Spleen (tissue), 11 donors: ENCODE measurements around the gene PPM1M. TPM values are rescaled to one million over a fixed set of nuclear protein-coding genes. Genes with fewer than 3 reads are reported as not detected.

ENCODE experiments used
- DNase-seq: peaks from one replicate; pipeline ENCODE4 v3.0.0-alpha.2; 2020
- H3K27ac ChIP-seq, 8 donors: fragments of 200-600 bp; sonication (generic) in 7 of 8; 1 replicate in 4 of 8; 2 replicates in 4 of 8; pipeline versions ENCODE4 v1.5.0 to v1.8.0; 2016 to 2021; ENCODE audit warnings: inconsistent platforms in 4 of 8, mild to moderate bottlenecking in 4 of 8, moderate library complexity in 1 of 8
- H3K27me3 ChIP-seq, 7 donors: fragments of 200-600 bp; sonication (generic) in 6 of 7; replicated peaks in 1 of 7; 1 replicate in 4 of 7; 2 replicates in 3 of 7; pipeline versions ENCODE4 v1.5.0 to v1.8.0; 2016 to 2021; ENCODE audit warnings: inconsistent platforms in 3 of 7, mild to moderate bottlenecking in 1 of 7
- H3K36me3 ChIP-seq, 6 donors: fragments of 200-600 bp; sonication (generic) in 5 of 6; 1 replicate in 4 of 6; 2 replicates in 2 of 6; pipeline versions ENCODE4 v1.5.0 to v1.8.0; 2016 to 2021; ENCODE audit warnings: inconsistent platforms in 2 of 6
- H3K4me1 ChIP-seq, 6 donors: fragments of 200-600 bp; sonication (generic) in 5 of 6; 1 replicate in 3 of 6; 2 replicates in 3 of 6; pipeline versions ENCODE4 v1.5.0 to v1.8.0; 2016 to 2021; ENCODE audit warnings: inconsistent platforms in 3 of 6
- H3K4me3 ChIP-seq, 8 donors: fragments of 200-600 bp; sonication (generic) in 7 of 8; 1 replicate in 4 of 8; 2 replicates in 4 of 8; pipeline versions ENCODE4 v1.5.0 to v1.8.0; 2016 to 2021; ENCODE audit warnings: inconsistent platforms in 4 of 8, mild to moderate bottlenecking in 4 of 8, moderate library complexity in 2 of 8
- H3K9me3 ChIP-seq, 8 donors: fragments of 200-600 bp; sonication (generic) in 7 of 8; 1 replicate in 4 of 8; 2 replicates in 4 of 8; pipeline versions ENCODE4 v1.5.0 to v1.8.0; 2016 to 2021; ENCODE audit warnings: inconsistent platforms in 4 of 8
- POLR2A ChIP-seq, 3 donors: fragments of 450-650 bp; IDR thresholded peaks; one replicate each; pipeline ENCODE4 v1.5.1; 2017; ENCODE audit warnings: antibody characterized with exemption in 3 of 3, mild to moderate bottlenecking in 1 of 3
- POLR2AphosphoS5 ChIP-seq, 3 donors: sonication (generic); formaldehyde crosslinking; IDR thresholded peaks; one replicate each; pipeline ENCODE4 v1.5.1; 2017; ENCODE audit warnings: antibody characterized with exemption in 3 of 3
- WGBS, 5 donors: extraction: QIAGEN DNeasy Blood & Tissue Kit in 3 of 5; methylation state at CpG; one replicate each; pipeline versions ENCODE4 v1.1.5 to v1.1.7; 2013 to 2018; 5-methylcytosine and 5-hydroxymethylcytosine counted together
- intact Hi-C: fragments of 100-400 bp; cut with DNase I; formaldehyde crosslinking; loops from one replicate; pipeline ENCODE4 v1.15.0; 2023; ENCODE audit warnings: low total_unique reads
- microRNA-seq, 3 donors: library from miRNA; unstranded; fragments of <30 nt; microRNA quantifications; one replicate each; pipeline versions ENCODE4 to v1.1.0, GENCODE V29; 2019 to 2020
- polyA plus RNA-seq, 3 donors: library from polyadenylated mRNA; stranded (reverse); fragments of 200-250 nt; gene quantifications; one replicate each; pipeline ENCODE4 v1.2.1, GENCODE V29; 2013
- small RNA-seq, 4 donors: library from RNA; depleted of rRNA; stranded (forward); fragments of <200 nt; gene quantifications; one replicate each; pipeline ENCODE3, GENCODE V24; 2016
- total RNA-seq, 7 donors: library from RNA; depleted of rRNA in 3 of 7; stranded (reverse); fragments of >200 nt in 3 of 7; fragmentation: NEBNext Ultra II Directional in 4 of 7; extraction: Animal tissue kit (Norgen Biotek cat#: 25700) in 4 of 7; gene quantifications; one replicate each; pipeline versions ENCODE4 v1.1.0 to v1.2.1, GENCODE V29; 2016 to 2021
- TF ChIP-seq, protein P1 (sequence below), 11 experiments: fragments of 200-600 bp in 7 of 11; fragments of 450-650 bp in 4 of 11; sonication (generic) in 4 of 11; IDR thresholded peaks in 8 of 11; conservative IDR thresholded peaks in 3 of 11; 1 replicate in 7 of 11; 2 replicates in 4 of 11; pipeline versions ENCODE4 v1.4.0 to v1.8.0; 2016 to 2021; ENCODE audit warnings: antibody characterized with exemption in 11 of 11, inconsistent platforms in 4 of 11, mild to moderate bottlenecking in 1 of 11
- donor health status: healthy with polysubstance abuse.
- donor health status: DM: no; HTN: no; CAD: no; lungs with moderate emphysema.
- donor health status: DM: no; HTN: no; CAD: no.
- donor health status: Bipolar disorder and iron deficiency.
- donor health status: healthy.
- donor health status: DM: no; HTN: no; CAD: no.
- donor health status: DM: yes; HTN: yes; CAD: no.

The PPM1M gene
- total and polyA plus RNA-seq, 10 donors = 26.3 to 77.8 (median 49.7) TPM

DNA sequence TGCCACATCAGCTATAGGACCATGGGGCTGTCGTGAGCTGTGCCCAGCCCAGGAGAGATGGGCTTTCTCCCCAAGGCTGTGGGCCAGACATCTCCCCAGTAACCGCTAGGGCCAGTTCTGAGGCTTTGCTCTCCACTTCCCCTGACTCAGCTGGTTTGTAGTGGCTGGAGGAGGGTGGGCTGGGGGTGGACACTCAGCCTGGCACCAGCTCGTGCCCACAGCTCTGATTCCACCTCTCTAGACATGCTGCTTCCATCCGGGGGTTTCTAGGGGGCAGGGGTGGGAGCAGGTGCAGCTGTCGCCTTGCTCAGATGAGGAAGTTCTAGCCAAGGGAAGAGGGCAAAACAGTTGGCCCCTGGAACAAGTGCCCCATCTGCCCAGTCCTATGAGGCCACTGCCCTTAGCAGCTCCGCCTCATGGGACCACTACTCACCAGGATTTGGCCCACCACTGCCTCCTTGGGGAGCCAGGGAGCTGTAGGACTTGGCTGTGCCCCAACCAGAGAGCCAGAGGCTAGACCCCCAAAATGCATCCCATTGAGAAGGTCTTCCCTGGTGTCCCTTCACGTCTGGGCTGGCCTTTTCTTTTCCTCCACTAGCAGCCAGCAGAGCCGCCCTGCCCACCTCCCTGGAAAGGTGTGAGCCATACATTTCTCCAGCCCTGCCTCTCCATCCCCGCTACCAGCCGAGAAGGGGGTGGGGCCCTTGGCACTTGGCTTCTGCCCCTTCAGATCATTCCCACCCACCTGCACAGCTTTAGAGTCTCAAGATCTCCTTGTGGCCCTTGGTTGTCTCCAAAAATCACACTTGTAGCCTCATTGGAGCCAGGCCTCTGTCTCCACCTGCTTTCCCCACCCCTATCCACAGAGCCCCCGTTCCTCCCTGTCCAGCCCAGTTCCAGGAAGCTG, 51.9 kb downstream of the PPM1M start:
- H3K9me3 ChIP-seq = no peaks in the 10 kb centered on the region
- H3K4me1 ChIP-seq = peaks cover 0 to 41% (median 11%) of the 10 kb centered on the region in 6 donors
- H3K4me3 ChIP-seq = no peak overlapping the region
- DNase-seq = no peak
- H3K27me3 ChIP-seq = no peaks in the 10 kb centered on the region
- peaks cover 0 to 54% (median 25%) of the 10 kb centered on the region in 6 donors for H3K36me3 ChIP-seq
- H3K27ac ChIP-seq = no peak overlapping the region
- intact Hi-C loops = no loop called here
- TF ChIP-seq, protein P1, sequence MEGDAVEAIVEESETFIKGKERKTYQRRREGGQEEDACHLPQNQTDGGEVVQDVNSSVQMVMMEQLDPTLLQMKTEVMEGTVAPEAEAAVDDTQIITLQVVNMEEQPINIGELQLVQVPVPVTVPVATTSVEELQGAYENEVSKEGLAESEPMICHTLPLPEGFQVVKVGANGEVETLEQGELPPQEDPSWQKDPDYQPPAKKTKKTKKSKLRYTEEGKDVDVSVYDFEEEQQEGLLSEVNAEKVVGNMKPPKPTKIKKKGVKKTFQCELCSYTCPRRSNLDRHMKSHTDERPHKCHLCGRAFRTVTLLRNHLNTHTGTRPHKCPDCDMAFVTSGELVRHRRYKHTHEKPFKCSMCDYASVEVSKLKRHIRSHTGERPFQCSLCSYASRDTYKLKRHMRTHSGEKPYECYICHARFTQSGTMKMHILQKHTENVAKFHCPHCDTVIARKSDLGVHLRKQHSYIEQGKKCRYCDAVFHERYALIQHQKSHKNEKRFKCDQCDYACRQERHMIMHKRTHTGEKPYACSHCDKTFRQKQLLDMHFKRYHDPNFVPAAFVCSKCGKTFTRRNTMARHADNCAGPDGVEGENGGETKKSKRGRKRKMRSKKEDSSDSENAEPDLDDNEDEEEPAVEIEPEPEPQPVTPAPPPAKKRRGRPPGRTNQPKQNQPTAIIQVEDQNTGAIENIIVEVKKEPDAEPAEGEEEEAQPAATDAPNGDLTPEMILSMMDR (IDR thresholded peaks at IDR 0.05 in 8 of 11, conservative IDR thresholded peaks at IDR 0.05 in 3 of 11) = no peak
- TF ChIP-seq POLR2AphosphoS5 (IDR thresholded peaks at IDR 0.05) (no peak), POLR2A (IDR thresholded peaks at IDR 0.05) (no peak)
- WGBS, 5 donors = 63 to 79% (median 72%) methylated on average over 9 to 11 of the region's 11 CpGs

DNA sequence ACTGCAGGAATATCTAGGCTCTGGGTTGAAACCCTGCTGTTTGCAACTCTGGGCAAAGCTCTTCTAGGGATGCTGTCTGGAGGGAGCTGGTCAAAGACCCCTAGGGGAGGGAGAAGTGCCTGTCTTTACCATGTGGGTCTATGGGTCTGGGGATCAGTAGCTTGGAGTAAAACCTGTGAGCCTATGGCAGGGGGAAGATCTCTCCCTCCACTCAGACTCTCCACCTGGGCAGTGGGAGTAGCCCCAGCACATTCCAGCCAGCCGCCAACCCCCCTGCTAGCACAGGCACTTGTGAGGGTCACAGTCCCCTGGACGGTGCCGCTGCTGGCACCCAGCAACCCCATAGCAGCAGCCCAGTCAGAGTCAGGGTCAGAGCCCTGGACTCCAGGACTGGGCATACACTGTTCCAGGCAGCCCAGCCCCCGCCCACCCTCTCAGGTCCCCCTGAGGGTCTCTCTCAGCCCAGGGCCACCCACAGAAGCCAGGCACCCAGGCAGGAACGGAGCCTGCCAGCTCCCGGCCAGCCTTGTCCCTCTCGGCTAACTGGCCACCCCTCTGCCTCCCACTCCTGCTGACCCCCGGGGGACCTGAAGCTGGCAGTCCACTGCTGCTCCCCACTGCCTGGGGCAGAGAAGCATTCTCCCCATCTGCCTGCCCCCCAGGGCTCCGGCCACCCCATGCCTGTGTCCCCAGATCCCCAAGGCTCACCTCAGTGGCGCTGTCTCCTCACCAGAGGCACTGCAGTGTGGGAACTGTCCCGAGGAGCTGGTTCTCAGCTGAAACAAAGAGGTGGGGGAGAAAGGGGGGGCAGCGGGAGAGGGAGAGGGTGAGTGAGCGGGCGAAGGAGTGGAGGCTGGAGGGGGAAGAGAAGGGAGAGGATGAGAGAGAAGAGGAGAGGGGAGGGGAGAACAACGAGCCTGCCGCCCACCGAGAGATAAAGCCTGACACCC, 52.9 kb downstream of the PPM1M start:
- DNase-seq = no peak
- intact Hi-C loops = no loop called here
- Histone ChIP-seq H3K9me3 (no peaks in the 10 kb centered on the region), H3K4me3 (no peak overlapping the region), H3K27me3 (no peaks in the 10 kb centered on the region), H3K4me1 (peaks cover 0 to 41% (median 11%) of the 10 kb centered on the region in 6 donors), H3K36me3 (peaks cover 0 to 45% (median 16%) of the 10 kb centered on the region in 6 donors), H3K27ac (no peak overlapping the region)
- TF ChIP-seq, protein P1 (IDR thresholded peaks at IDR 0.05 in 8 of 11, conservative IDR thresholded peaks at IDR 0.05 in 3 of 11) = no peak
- TF ChIP-seq POLR2AphosphoS5 (IDR thresholded peaks at IDR 0.05) (peak in 1 of 3 donors; percentile 23), POLR2A (IDR thresholded peaks at IDR 0.05) (no peak)
- 43 to 62% (median 50%) methylated on average over 11 to 17 of the region's 17 CpGs for WGBS, 5 donors

- H3K27me3 ChIP-seq = no peaks in the 10 kb centered on the region
- TF ChIP-seq POLR2AphosphoS5 (IDR thresholded peaks at IDR 0.05) (no peak), POLR2A (IDR thresholded peaks at IDR 0.05) (no peak)
- TF ChIP-seq, protein P1 (IDR thresholded peaks at IDR 0.05 in 8 of 11, conservative IDR thresholded peaks at IDR 0.05 in 3 of 11) = no peak
- H3K4me3 ChIP-seq = no peak overlapping the region
- intact Hi-C loops = no loop called here
- no peaks in the 10 kb centered on the region for H3K9me3 ChIP-seq
- 44 to 56% (median 51%) methylated on average over 10 of the region's 10 CpGs for WGBS, 5 donors
- no peak overlapping the region for H3K27ac ChIP-seq
- peaks cover 0 to 41% (median 11%) of the 10 kb centered on the region in 6 donors for H3K4me1 ChIP-seq
- peaks cover 0 to 38% (median 10%) of the 10 kb centered on the region in 6 donors for H3K36me3 ChIP-seq
- no peak for DNase-seq
These were observed 53.8 kb downstream of the PPM1M start for GRCh38 chr3:52299247-52299878.

Small RNA genes lying within 50 kb of the gene (microRNA-seq; reads per million reads assigned to microRNA genes)
- gene MIR135A1 = 0 to 0.72 (median 0) reads per million in 3 donors
- 129,115 to 170,998 (median 134,484) reads per million in 3 donors for gene MIRLET7G

Small RNA genes lying within 50 kb of the gene (small RNA-seq; reads per million reads assigned to genes)
- gene MIR135A1 = 0 to 0.41 (median 0) reads per million in 4 donors
- gene MIRLET7G = 1,226 to 1,798 (median 1,556) reads per million in 4 donors

Other genes starting within 250 kb of the PPM1M start
- 1,000 to 10,000 TPM in 4 of 7 donors, 100 to 1,000 TPM in 3; 684 to 1,403 (median 1,036) TPM for gene RPL29, start 249.9 kb upstream of the PPM1M start, total RNA-seq
- gene RPL29, start 249.9 kb upstream of the PPM1M start, polyA plus RNA-seq = 1,000 to 10,000 TPM; 3,003 to 4,302 (median 4,113) TPM
- gene DUSP7, start 189.2 kb upstream of the PPM1M start, total RNA-seq = 10 to 100 TPM; 31.5 to 68.6 (median 42.6) TPM
- gene DUSP7, start 189.2 kb upstream of the PPM1M start, polyA plus RNA-seq = 10 to 100 TPM in 1 of 3 donors, 1 to 10 TPM in 2; 5.4 to 20.1 (median 6.9) TPM
- 1 to 10 TPM; 1.6 to 4.4 (median 2.5) TPM for gene POC1A, start 91.3 kb upstream of the PPM1M start, total RNA-seq
- gene POC1A, start 91.3 kb upstream of the PPM1M start, polyA plus RNA-seq = 1 to 10 TPM; 2.4 to 3.2 (median 3.2) TPM
- gene ALAS1, start 47.6 kb upstream of the PPM1M start, total RNA-seq = 10 to 100 TPM; 25.3 to 40.8 (median 33.8) TPM
- gene ALAS1, start 47.6 kb upstream of the PPM1M start, polyA plus RNA-seq = 10 to 100 TPM; 13.0 to 25.3 (median 15.4) TPM
- 1 to 10 TPM; 2.3 to 7.7 (median 4.2) TPM for gene TLR9, start 20.1 kb upstream of the PPM1M start, total RNA-seq
- 1 to 10 TPM in 1 of 3 donors, under 1 TPM in 1, not detected in 1; 0.55 to 3.8 TPM for gene TLR9, start 20.1 kb upstream of the PPM1M start, polyA plus RNA-seq
- 100 to 1,000 TPM in 1 of 7 donors, 10 to 100 TPM in 6; 57.5 to 109 (median 68.2) TPM for gene TWF2, start 6.6 kb upstream of the PPM1M start, total RNA-seq
- gene TWF2, start 6.6 kb upstream of the PPM1M start, polyA plus RNA-seq = 10 to 100 TPM; 47.3 to 71.4 (median 59.8) TPM
- 10 to 100 TPM; 60.5 to 80.6 (median 72.0) TPM for gene WDR82, start 32.9 kb downstream of the PPM1M start, total RNA-seq
- gene WDR82, start 32.9 kb downstream of the PPM1M start, polyA plus RNA-seq = 10 to 100 TPM; 20.9 to 35.8 (median 23.6) TPM
- 10 to 100 TPM; 13.4 to 31.9 (median 26.8) TPM for gene GLYCTK, start 42.1 kb downstream of the PPM1M start, total RNA-seq
- gene GLYCTK, start 42.1 kb downstream of the PPM1M start, polyA plus RNA-seq = 10 to 100 TPM; 14.9 to 22.5 (median 22.2) TPM
- gene DNAH1, start 70.6 kb downstream of the PPM1M start, total RNA-seq = 10 to 100 TPM; 21.0 to 35.8 (median 27.1) TPM
- 10 to 100 TPM in 1 of 3 donors, 1 to 10 TPM in 2; 4.9 to 10.1 (median 9.7) TPM for gene DNAH1, start 70.6 kb downstream of the PPM1M start, polyA plus RNA-seq
- gene BAP1, start 164.2 kb downstream of the PPM1M start, total RNA-seq = 10 to 100 TPM; 68.1 to 82.8 (median 72.8) TPM
- 10 to 100 TPM; 44.4 to 73.7 (median 72.8) TPM for gene BAP1, start 164.2 kb downstream of the PPM1M start, polyA plus RNA-seq
- 10 to 100 TPM in 1 of 7 donors, 1 to 10 TPM in 6; 4.4 to 14.2 (median 8.6) TPM for gene PHF7, start 164.9 kb downstream of the PPM1M start, total RNA-seq
- gene PHF7, start 164.9 kb downstream of the PPM1M start, polyA plus RNA-seq = 1 to 10 TPM; 4.6 to 7.3 (median 4.8) TPM
- gene SEMA3G, start 199.3 kb downstream of the PPM1M start, total RNA-seq = 10 to 100 TPM in 5 of 7 donors, 1 to 10 TPM in 2; 7.9 to 20.2 (median 10.8) TPM
- gene SEMA3G, start 199.3 kb downstream of the PPM1M start, polyA plus RNA-seq = 1 to 10 TPM; 1.0 to 7.8 (median 3.5) TPM
- gene TNNC1, start 208.3 kb downstream of the PPM1M start, total RNA-seq = 1 to 10 TPM in 6 of 7 donors, under 1 TPM in 1; 0.74 to 2.2 (median 1.6) TPM
- 1 to 10 TPM; 2.2 to 5.8 (median 4.4) TPM for gene TNNC1, start 208.3 kb downstream of the PPM1M start, polyA plus RNA-seq
- 10 to 100 TPM; 72.5 to 92.7 (median 86.2) TPM for gene NISCH, start 209.8 kb downstream of the PPM1M start, total RNA-seq
- gene NISCH, start 209.8 kb downstream of the PPM1M start, polyA plus RNA-seq = 10 to 100 TPM; 18.9 to 45.1 (median 41.7) TPM
- gene STAB1, start 249.6 kb downstream of the PPM1M start, total RNA-seq = 1,000 to 10,000 TPM in 1 of 7 donors, 100 to 1,000 TPM in 6; 351 to 1,070 (median 406) TPM
- 1,000 to 10,000 TPM in 2 of 3 donors, 100 to 1,000 TPM in 1; 287 to 1,994 (median 1,275) TPM for gene STAB1, start 249.6 kb downstream of the PPM1M start, polyA plus RNA-seq